Mesenchymal stem cell (in vitro differentiated cells and primary cell): ENCODE data around the gene PKP4.

ENCODE experiments used
- DNase-seq: peaks from one replicate; pipeline ENCODE4 v3.0.0-alpha.2; 2013
- H2AFZ ChIP-seq: one replicate; pipeline ENCODE4 v1.6.1; 2013; ENCODE audit warnings: low read depth, mild to moderate bottlenecking, control low read depth, inconsistent platforms, low read length, moderate library complexity
- H2AK5ac ChIP-seq: 2 replicates; pipeline ENCODE4 v1.6.1; 2013; ENCODE audit warnings: low read length, moderate library complexity, mild to moderate bottlenecking, inconsistent platforms; ENCODE audit not compliant: severe bottlenecking
- H2BK120ac ChIP-seq: one replicate; pipeline ENCODE4 v1.6.1; 2013; ENCODE audit warnings: low read depth, mild to moderate bottlenecking, inconsistent platforms, low read length, moderate library complexity
- H2BK12ac ChIP-seq, 2 experiments: one replicate each; pipeline ENCODE4 v1.6.1; 2013; ENCODE audit warnings: inconsistent platforms in 2 of 2, low read length in 2 of 2, mild to moderate bottlenecking in 2 of 2, moderate library complexity in 2 of 2, control low read depth in 1 of 2
- H2BK15ac ChIP-seq: one replicate; pipeline ENCODE4 v1.6.1; 2013; ENCODE audit warnings: mild to moderate bottlenecking, low read depth, inconsistent platforms; ENCODE audit not compliant: poor library complexity, severe bottlenecking
- H2BK5ac ChIP-seq: 2 replicates; pipeline ENCODE4 v1.6.1; 2013; ENCODE audit warnings: low read depth, mild to moderate bottlenecking, low read length, control low read depth, inconsistent platforms; ENCODE audit not compliant: poor library complexity, severe bottlenecking
- H3K14ac ChIP-seq, 2 experiments: one replicate each; pipeline ENCODE4 v1.6.1; 2013; ENCODE audit warnings: inconsistent platforms in 2 of 2, low read length in 2 of 2, control low read depth in 1 of 2, mild to moderate bottlenecking in 1 of 2, moderate library complexity in 1 of 2
- H3K18ac ChIP-seq, 2 experiments: one replicate each; pipeline ENCODE4 v1.6.1; 2013; ENCODE audit warnings: inconsistent platforms in 2 of 2, low read length in 2 of 2, control low read depth in 1 of 2, low read depth in 1 of 2, mild to moderate bottlenecking in 1 of 2
- H3K23ac ChIP-seq, 2 experiments: one replicate each; pipeline ENCODE4 v1.6.1; 2013; ENCODE audit warnings: inconsistent platforms in 2 of 2, low read length in 2 of 2, mild to moderate bottlenecking in 2 of 2, moderate library complexity in 2 of 2, control low read depth in 1 of 2
- H3K27ac ChIP-seq: 2 replicates; pipeline ENCODE4 v1.5.1; 2013; ENCODE audit warnings: mild to moderate bottlenecking, moderate library complexity, low read length, control low read depth, inconsistent platforms; ENCODE audit not compliant: poor library complexity, severe bottlenecking
- H3K27me3 ChIP-seq, 2 experiments: 2 replicates each; pipeline versions ENCODE4 v1.6.1 to v1.7.0; 2013; ENCODE audit warnings: low read length in 2 of 2, mild to moderate bottlenecking in 2 of 2, moderate library complexity in 2 of 2, control low read depth in 1 of 2, inconsistent platforms in 1 of 2; ENCODE audit not compliant: control insufficient read depth in 1 of 2, insufficient read depth in 1 of 2
- H3K36me3 ChIP-seq, 2 experiments: 2 replicates each; pipeline versions ENCODE4 v1.6.1 to v1.7.0; 2013; ENCODE audit warnings: low read length in 2 of 2, control low read depth in 1 of 2, inconsistent platforms in 1 of 2, low read depth in 1 of 2, mild to moderate bottlenecking in 1 of 2; ENCODE audit not compliant: insufficient read depth in 2 of 2, control insufficient read depth in 1 of 2
- H3K4ac ChIP-seq, 2 experiments: one replicate each; pipeline ENCODE4 v1.6.1; 2013; ENCODE audit warnings: inconsistent platforms in 2 of 2, low read length in 2 of 2, mild to moderate bottlenecking in 2 of 2, moderate library complexity in 2 of 2, control low read depth in 1 of 2, low read depth in 1 of 2
- H3K4me1 ChIP-seq: 2 replicates; pipeline ENCODE4 v1.6.1; 2013; ENCODE audit warnings: low read depth, low read length, control low read depth; ENCODE audit not compliant: control insufficient read depth, insufficient read depth
- H3K4me2 ChIP-seq: 2 replicates; pipeline ENCODE4 v1.6.1; 2013; ENCODE audit warnings: low read length, mild to moderate bottlenecking, inconsistent platforms; ENCODE audit not compliant: poor library complexity, severe bottlenecking
- H3K4me3 ChIP-seq, 2 experiments: 2 replicates each; pipeline versions ENCODE4 v1.5.1 to v1.7.0; 2013; ENCODE audit warnings: low read length in 2 of 2, mild to moderate bottlenecking in 2 of 2, control low read depth in 1 of 2, low read depth in 1 of 2; ENCODE audit not compliant: insufficient read depth in 1 of 2
- H3K79me1 ChIP-seq: replicated peaks from 2 replicates; pipeline ENCODE4 v1.6.1; 2013; ENCODE audit warnings: mild to moderate bottlenecking, control low read depth, low read length, inconsistent platforms; ENCODE audit not compliant: poor library complexity, severe bottlenecking
- H3K9ac ChIP-seq: 2 replicates; pipeline ENCODE4 v1.7.0; 2013; ENCODE audit warnings: mild to moderate bottlenecking, low read length, moderate library complexity
- H3K9me3 ChIP-seq: 2 replicates; pipeline ENCODE4 v1.7.0; 2013; ENCODE audit warnings: mild to moderate bottlenecking, low read length; ENCODE audit not compliant: control insufficient read depth
- H4K8ac ChIP-seq: one replicate; pipeline ENCODE4 v1.6.1; 2013; ENCODE audit warnings: inconsistent platforms, mild to moderate bottlenecking, low read length, moderate library complexity
- H4K91ac ChIP-seq: one replicate; pipeline ENCODE4 v1.6.1; 2013; ENCODE audit warnings: mild to moderate bottlenecking, low read length, inconsistent platforms
- WGBS: methylation state at CpG from one replicate; pipeline ENCODE4 v1.1.7; 2013; ENCODE audit warnings: mixed read lengths; 5-methylcytosine and 5-hydroxymethylcytosine counted together

PKP4 gene

DNA sequence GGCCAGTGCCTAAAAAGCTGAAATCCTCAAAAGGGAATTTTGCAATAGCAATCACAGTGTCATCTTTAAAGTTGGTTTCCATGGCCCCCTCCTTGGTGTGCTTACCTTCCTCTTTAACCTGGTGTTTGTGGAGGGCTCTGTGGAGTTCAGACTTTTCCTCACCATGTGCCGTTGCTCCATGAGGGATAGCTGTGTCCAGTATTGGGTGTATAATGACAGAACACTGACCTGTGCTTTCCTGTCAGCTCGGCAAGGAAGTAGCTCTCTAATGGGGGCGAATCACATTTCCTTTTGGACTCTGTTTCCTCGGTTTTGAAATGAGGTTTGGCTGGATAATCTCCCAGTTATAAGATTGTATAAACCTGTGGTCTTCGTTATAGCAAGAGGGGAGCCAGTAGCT lies 172.4 kb downstream of the PKP4 start:
- H2BK12ac ChIP-seq, result no peak overlapping the region
- DNase-seq, result no peak
- H2BK5ac ChIP-seq, result no peak overlapping the region
- H2AFZ ChIP-seq, result no peak overlapping the region
- H3K27me3 ChIP-seq, result no peaks in the 10 kb centered on the region
- H2AK5ac ChIP-seq, result no peak overlapping the region
- peaks cover 10% of the 10 kb centered on the region for H3K79me1 ChIP-seq
- H3K9ac ChIP-seq, result no peak overlapping the region
- H4K8ac ChIP-seq, result no peak overlapping the region
- WGBS, result 90% methylated on average over 5 of the region's 5 CpGs
- H4K91ac ChIP-seq, result no peak overlapping the region
- no peak overlapping the region for H2BK15ac ChIP-seq
- H3K4me3 ChIP-seq, result no peak overlapping the region
- H3K18ac ChIP-seq, result no peak overlapping the region
- no peaks in the 10 kb centered on the region for H3K4me1 ChIP-seq
- H3K4me2 ChIP-seq, result no peak overlapping the region
- H3K27ac ChIP-seq, result no peak overlapping the region
- no peaks in the 10 kb centered on the region for H3K9me3 ChIP-seq
- H2BK120ac ChIP-seq, result no peak overlapping the region
- H3K36me3 ChIP-seq, result peaks cover 17 to 39% of the 10 kb centered on the region in 2 experiments
- H3K23ac ChIP-seq, result no peak overlapping the region
- no peak overlapping the region for H3K4ac ChIP-seq
- H3K14ac ChIP-seq, result no peak overlapping the region

- DNase-seq, result no peak
- Histone ChIP-seq H2BK12ac (no peak overlapping the region), H3K23ac (no peak overlapping the region), H3K27me3 (no peaks in the 10 kb centered on the region), H3K79me1 (peaks cover 5% of the 10 kb centered on the region), H3K27ac (no peak overlapping the region), H3K9ac (no peak overlapping the region), H2AFZ (no peak overlapping the region), H2AK5ac (no peak overlapping the region), H3K18ac (no peak overlapping the region), H2BK120ac (no peak overlapping the region), H2BK15ac (no peak overlapping the region), H3K14ac (no peak overlapping the region), H3K4me2 (no peak overlapping the region), H4K8ac (no peak overlapping the region), H3K4me1 (no peaks in the 10 kb centered on the region), H3K9me3 (no peaks in the 10 kb centered on the region), H3K4me3 (no peak overlapping the region), H2BK5ac (no peak overlapping the region), H3K4ac (no peak overlapping the region), H3K36me3 (peaks cover 16 to 32% of the 10 kb centered on the region in 2 experiments), H4K91ac (no peak overlapping the region)
- WGBS, result 98% methylated on average over 2 of the region's 2 CpGs
These were observed 176.5 kb downstream of the PKP4 start for GRCh38 chr2:158633261-158633660.

DNA sequence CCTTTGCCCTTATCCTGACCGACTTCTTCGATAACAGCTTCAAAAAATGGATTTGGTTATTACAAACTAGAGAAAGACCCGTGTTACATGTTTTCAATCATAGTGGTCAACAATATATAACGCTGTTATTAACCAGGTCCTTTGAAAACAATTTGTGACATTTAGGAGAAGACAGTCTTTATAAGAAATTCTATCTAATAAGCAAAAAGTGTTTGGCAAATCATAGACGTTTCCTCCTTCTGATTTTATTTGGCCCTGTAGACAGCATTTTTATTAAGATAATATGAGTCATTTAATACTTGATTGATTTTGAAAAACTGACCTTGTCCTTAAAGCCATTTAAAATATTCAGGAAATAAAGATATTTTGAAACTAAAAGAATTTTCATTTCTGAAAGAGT lies 177.9 kb downstream of the PKP4 start:
- no peaks in the 10 kb centered on the region for H3K4me1 ChIP-seq
- no peak overlapping the region for H3K27ac ChIP-seq
- no peak overlapping the region for H3K4me3 ChIP-seq
- H2BK120ac ChIP-seq, result no peak overlapping the region
- peaks cover 3% of the 10 kb centered on the region for H3K79me1 ChIP-seq
- H3K14ac ChIP-seq, result no peak overlapping the region
- no peaks in the 10 kb centered on the region for H3K27me3 ChIP-seq
- H3K9ac ChIP-seq, result no peak overlapping the region
- 100% methylated on average over 3 of the region's 5 CpGs for WGBS
- H3K4me2 ChIP-seq, result no peak overlapping the region
- no peak overlapping the region for H4K8ac ChIP-seq
- no peak overlapping the region for H3K18ac ChIP-seq
- H2BK5ac ChIP-seq, result no peak overlapping the region
- H2BK12ac ChIP-seq, result no peak overlapping the region
- H3K23ac ChIP-seq, result no peak overlapping the region
- H2AK5ac ChIP-seq, result no peak overlapping the region
- peaks cover 16 to 39% of the 10 kb centered on the region in 2 experiments for H3K36me3 ChIP-seq
- no peak overlapping the region for H3K4ac ChIP-seq
- H3K9me3 ChIP-seq, result no peaks in the 10 kb centered on the region
- no peak for DNase-seq
- no peak overlapping the region for H2AFZ ChIP-seq
- no peak overlapping the region for H4K91ac ChIP-seq
- no peak overlapping the region for H2BK15ac ChIP-seq

- Histone ChIP-seq H3K4me3 (no peak overlapping the region), H3K4me1 (no peaks in the 10 kb centered on the region), H3K23ac (no peak overlapping the region), H3K79me1 (peaks cover 2% of the 10 kb centered on the region), H2BK12ac (no peak overlapping the region), H4K8ac (no peak overlapping the region), H2BK120ac (no peak overlapping the region), H4K91ac (no peak overlapping the region), H3K4me2 (no peak overlapping the region), H2BK5ac (no peak overlapping the region), H3K27ac (no peak overlapping the region), H2BK15ac (no peak overlapping the region), H3K36me3 (peaks cover 19 to 46% of the 10 kb centered on the region in 2 experiments), H3K14ac (no peak overlapping the region), H3K4ac (no peak overlapping the region), H3K9ac (no peak overlapping the region), H3K9me3 (no peaks in the 10 kb centered on the region), H3K18ac (no peak overlapping the region), H2AK5ac (no peak overlapping the region), H2AFZ (no peak overlapping the region), H3K27me3 (no peaks in the 10 kb centered on the region)
- 97% methylated on average over 3 of the region's 3 CpGs for WGBS
- no peak for DNase-seq
These were observed 179.3 kb downstream of the PKP4 start for GRCh38 chr2:158635961-158636601.
